HG02943 (cell line): ENCODE data around the gene BCAS4.
A peak's percentile ranks its signal among the peaks of the same experiment; 100 is the strongest.
"Not testable (repeated sequence)": the region's sequence is repeated elsewhere in the genome, so short reads cannot be mapped to it uniquely, and the experiment has no call there.

Source experiments
- ATAC-seq: cut with Tn5 transposase; IDR thresholded peaks from one replicate; pipeline ENCODE4 v1.9.1; 2021; ENCODE audit warnings: mild to moderate bottlenecking, low read depth, moderate library complexity; ENCODE audit not compliant: unreplicated experiment

Gene BCAS4

GRCh38 chr20:50769551-50770085 is 25.2 kb upstream of the BCAS4 start:
- ATAC-seq, result not testable (repeated sequence)

GRCh38 chr20:50771419-50772080 is 23.3 kb upstream of the BCAS4 start:
- ATAC-seq, result not testable (repeated sequence)

- no peak for ATAC-seq
Measured at GRCh38 chr20:50772420-50773185, 22.3 kb upstream of the BCAS4 start.

GRCh38 chr20:50774515-50774914 is 20.3 kb upstream of the BCAS4 start:
- no peak for ATAC-seq

GRCh38 chr20:50776122-50776817 is 18.6 kb upstream of the BCAS4 start:
- no peak for ATAC-seq

GRCh38 chr20:50777373-50777772 is 17.5 kb upstream of the BCAS4 start:
- ATAC-seq, result no peak

GRCh38 chr20:50778994-50779393 is 15.9 kb upstream of the BCAS4 start:
- not testable (repeated sequence) for ATAC-seq

- no peak for ATAC-seq
Measured at GRCh38 chr20:50783390-50783789, 11.5 kb upstream of the BCAS4 start.

- no peak for ATAC-seq
Measured at GRCh38 chr20:50783903-50784302, 11.0 kb upstream of the BCAS4 start.

GRCh38 chr20:50784464-50784863 is 10.4 kb upstream of the BCAS4 start:
- no peak for ATAC-seq

GRCh38 chr20:50786703-50787102 is 8.2 kb upstream of the BCAS4 start:
- no peak for ATAC-seq

GRCh38 chr20:50787181-50787580 is 7.7 kb upstream of the BCAS4 start:
- ATAC-seq, result no peak

- ATAC-seq, result no peak
Measured at GRCh38 chr20:50788045-50788991, 6.5 kb upstream of the BCAS4 start.

- no peak for ATAC-seq
Measured at GRCh38 chr20:50789968-50790650, 4.8 kb upstream of the BCAS4 start.

- peak; percentile 51 for ATAC-seq
Measured at GRCh38 chr20:50790651-50791277, 4.1 kb upstream of the BCAS4 start.

GRCh38 chr20:50792708-50793574 is 1.9 kb upstream of the BCAS4 start:
- ATAC-seq, result no peak

- not testable (repeated sequence) for ATAC-seq
Measured at GRCh38 chr20:50793575-50794016, 1.3 kb upstream of the BCAS4 start.
